Measurements from ENCODE around the gene IL20RB. TPM values are rescaled to one million over a fixed set of nuclear protein-coding genes. Genes with fewer than 3 reads are reported as not detected.

The IL20RB gene, protein sequence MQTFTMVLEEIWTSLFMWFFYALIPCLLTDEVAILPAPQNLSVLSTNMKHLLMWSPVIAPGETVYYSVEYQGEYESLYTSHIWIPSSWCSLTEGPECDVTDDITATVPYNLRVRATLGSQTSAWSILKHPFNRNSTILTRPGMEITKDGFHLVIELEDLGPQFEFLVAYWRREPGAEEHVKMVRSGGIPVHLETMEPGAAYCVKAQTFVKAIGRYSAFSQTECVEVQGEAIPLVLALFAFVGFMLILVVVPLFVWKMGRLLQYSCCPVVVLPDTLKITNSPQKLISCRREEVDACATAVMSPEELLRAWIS
- total RNA-seq (1 to 10 TPM in 1 of 2 donors, under 1 TPM in 1; 0.83 to 1.2 TPM), polyA plus RNA-seq (ENCODE audit: insufficient read length in 2 of 2) (under 1 TPM; 0.60 to 0.67 TPM)
- long read RNA-seq, donor 1, result 0 reads
- long read RNA-seq, donor 2, result 0 reads
- long read RNA-seq, donor 3, result 0 reads
- long read RNA-seq, donor 4, result 0 reads

DNA sequence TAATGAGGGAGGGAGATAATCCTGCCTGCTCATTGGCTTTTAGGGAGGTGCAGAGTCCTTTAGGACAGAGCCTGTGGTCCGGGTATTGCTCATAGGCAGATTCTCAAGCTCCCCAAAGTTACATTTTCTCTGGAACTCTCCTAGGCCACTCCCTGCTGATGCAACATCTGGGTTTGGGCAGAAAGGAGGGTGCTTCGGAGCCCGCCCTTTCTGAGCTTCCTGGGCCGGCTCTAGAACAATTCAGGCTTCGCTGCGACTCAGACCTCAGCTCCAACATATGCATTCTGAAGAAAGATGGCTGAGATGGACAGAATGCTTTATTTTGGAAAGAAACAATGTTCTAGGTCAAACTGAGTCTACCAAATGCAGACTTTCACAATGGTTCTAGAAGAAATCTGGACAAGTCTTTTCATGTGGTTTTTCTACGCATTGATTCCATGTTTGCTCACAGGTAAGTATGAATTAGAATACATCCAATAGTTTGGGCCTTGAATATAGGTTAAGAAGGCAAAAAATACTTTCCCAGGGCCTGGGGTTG lies at the start of gene IL20RB:
IL20RB (plus strand) TSS at position 233 of the 538 bp plus-strand sequence; CDS start at position 364, 131 bp downstream.
- Histone ChIP-seq H3K36me3 (ENCODE audit: control insufficient read depth, insufficient read depth, low read length) (no peaks in the 10 kb centered on the region), H3K9me3 (ENCODE audit: control insufficient read depth, insufficient read depth, low read length) (no peaks in the 10 kb centered on the region), H3K4me3 (ENCODE audit: low read depth, low read length) (no peak within 1 kb of the TSS), H3K27ac (ENCODE audit: low read depth, low read length) (no peak within 1 kb of the TSS), H3K4me1 (ENCODE audit: control insufficient read depth, insufficient read depth, low read length) (no peaks in the 10 kb centered on the region), H3K27me3 (ENCODE audit: control insufficient read depth, insufficient read depth, low read length) (no peaks in the 10 kb centered on the region)
- WGBS (ENCODE audit: insufficient coverage), result no CpG with 5 or more reads among the region's 7 CpGs
- no peak for DNase-seq (ENCODE audit: low read depth in 4 of 6, low spot score in 6 of 6)

DNA sequence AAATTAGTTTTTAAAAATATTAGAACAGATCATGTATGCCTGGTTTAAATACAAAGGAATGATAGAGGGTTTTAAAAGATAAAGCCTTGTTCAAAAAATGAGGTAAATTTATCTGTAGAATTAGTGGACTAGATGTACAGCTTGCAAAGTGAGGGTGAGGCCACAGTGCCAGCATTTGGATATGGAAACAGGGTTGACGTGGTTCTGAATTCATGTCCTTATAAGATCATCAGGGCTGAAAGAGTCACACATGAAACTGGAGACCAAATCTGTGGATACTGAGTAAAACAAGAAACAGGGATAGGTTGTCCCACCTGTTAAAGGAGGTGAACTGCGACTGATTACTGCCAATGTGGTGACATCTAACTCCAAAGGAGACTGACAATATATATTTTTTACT lies 49.5 kb upstream of the IL20RB start:
- peaks cover 2% of the 10 kb centered on the region for H3K4me1 ChIP-seq (ENCODE audit: control insufficient read depth, insufficient read depth, low read length)
- H3K36me3 ChIP-seq (ENCODE audit: control insufficient read depth, insufficient read depth, low read length), result no peaks in the 10 kb centered on the region
- no peaks in the 10 kb centered on the region for H3K27me3 ChIP-seq (ENCODE audit: control insufficient read depth, insufficient read depth, low read length)
- no peak overlapping the region for H3K4me3 ChIP-seq (ENCODE audit: low read depth, low read length)
- DNase-seq (ENCODE audit: low read depth in 4 of 6, low spot score in 6 of 6), result no peak
- peaks cover 5% of the 10 kb centered on the region for H3K9me3 ChIP-seq (ENCODE audit: control insufficient read depth, insufficient read depth, low read length)
- WGBS (ENCODE audit: insufficient coverage), result 100% methylated on average over 1 of the region's 2 CpGs
- no peak overlapping the region for H3K27ac ChIP-seq (ENCODE audit: low read depth, low read length)

DNA sequence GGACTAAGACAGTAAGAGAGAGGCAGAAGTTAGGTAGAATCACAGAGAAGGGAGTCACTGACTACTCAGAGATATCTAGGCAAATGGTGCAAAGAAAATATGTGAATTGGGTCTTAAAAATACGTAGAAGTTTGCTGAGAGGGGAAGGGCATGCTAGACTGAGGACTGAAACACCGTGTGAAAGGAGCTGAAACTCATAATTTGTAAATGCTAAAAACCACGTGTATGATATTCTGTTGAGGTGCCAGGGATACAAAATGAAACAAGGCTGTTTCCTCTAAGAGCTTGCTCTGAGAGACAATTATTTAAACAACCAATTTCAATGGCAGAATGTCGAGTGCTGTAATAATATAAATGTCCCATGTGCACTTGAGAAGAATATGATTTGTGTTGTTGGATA lies 48.6 kb upstream of the IL20RB start:
- peaks cover 5% of the 10 kb centered on the region for H3K9me3 ChIP-seq (ENCODE audit: control insufficient read depth, insufficient read depth, low read length)
- H3K27me3 ChIP-seq (ENCODE audit: control insufficient read depth, insufficient read depth, low read length), result no peaks in the 10 kb centered on the region
- DNase-seq (ENCODE audit: low read depth in 4 of 6, low spot score in 6 of 6), result no peak
- WGBS (ENCODE audit: insufficient coverage), result 94% methylated on average over 2 of the region's 4 CpGs
- no peaks in the 10 kb centered on the region for H3K36me3 ChIP-seq (ENCODE audit: control insufficient read depth, insufficient read depth, low read length)
- no peak overlapping the region for H3K4me3 ChIP-seq (ENCODE audit: low read depth, low read length)
- H3K27ac ChIP-seq (ENCODE audit: low read depth, low read length), result no peak overlapping the region
- peaks cover 2% of the 10 kb centered on the region for H3K4me1 ChIP-seq (ENCODE audit: control insufficient read depth, insufficient read depth, low read length)

DNA sequence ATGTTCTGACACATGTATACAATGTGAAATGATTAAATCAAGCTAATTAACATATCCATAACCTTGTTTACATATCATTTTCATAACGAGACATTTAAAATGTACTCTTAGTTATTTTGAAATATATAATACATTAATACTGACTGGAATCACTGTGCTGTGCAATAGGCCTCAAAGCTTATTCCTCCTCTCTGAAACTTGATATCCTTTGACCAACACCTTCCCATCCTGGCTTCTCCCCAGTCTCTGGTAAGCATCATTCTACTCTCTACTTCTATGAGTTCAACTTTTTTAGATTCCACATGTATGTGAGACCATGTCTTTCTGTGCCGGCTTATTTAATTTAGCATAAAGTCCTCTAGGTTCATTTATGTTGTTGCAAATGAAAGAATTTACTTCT lies 47.1 kb upstream of the IL20RB start:
- peaks cover 2% of the 10 kb centered on the region for H3K4me1 ChIP-seq (ENCODE audit: control insufficient read depth, insufficient read depth, low read length)
- no CpG with 5 or more reads among the region's 2 CpGs for WGBS (ENCODE audit: insufficient coverage)
- DNase-seq (ENCODE audit: low read depth in 4 of 6, low spot score in 6 of 6), result no peak
- no peak overlapping the region for H3K4me3 ChIP-seq (ENCODE audit: low read depth, low read length)
- H3K36me3 ChIP-seq (ENCODE audit: control insufficient read depth, insufficient read depth, low read length), result no peaks in the 10 kb centered on the region
- peaks cover 1% of the 10 kb centered on the region for H3K9me3 ChIP-seq (ENCODE audit: control insufficient read depth, insufficient read depth, low read length)
- no peaks in the 10 kb centered on the region for H3K27me3 ChIP-seq (ENCODE audit: control insufficient read depth, insufficient read depth, low read length)
- no peak overlapping the region for H3K27ac ChIP-seq (ENCODE audit: low read depth, low read length)

DNA sequence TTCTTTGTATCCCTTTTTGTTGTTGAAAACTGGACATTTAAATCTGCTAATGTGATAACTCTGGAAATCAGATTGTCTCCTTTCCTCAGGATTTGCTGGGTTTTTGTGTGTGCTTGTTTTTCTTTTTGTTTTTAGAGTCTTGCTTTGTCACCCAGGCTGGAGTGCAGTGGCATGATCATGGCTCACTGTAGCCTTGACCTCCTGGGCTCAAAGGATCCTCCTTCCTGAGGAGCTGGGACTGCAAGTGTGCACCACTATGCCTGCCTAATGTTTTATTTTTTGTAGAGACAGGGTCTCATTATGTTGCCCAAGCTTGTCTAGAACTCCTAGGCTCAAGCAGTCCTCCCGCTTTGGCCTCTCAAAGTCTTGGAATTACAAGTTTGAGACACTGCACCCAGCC lies 44.6 kb upstream of the IL20RB start:
- no peaks in the 10 kb centered on the region for H3K27me3 ChIP-seq (ENCODE audit: control insufficient read depth, insufficient read depth, low read length)
- WGBS (ENCODE audit: insufficient coverage), result no CpG with 5 or more reads among the region's 1 CpG
- H3K4me1 ChIP-seq (ENCODE audit: control insufficient read depth, insufficient read depth, low read length), result no peaks in the 10 kb centered on the region
- no peaks in the 10 kb centered on the region for H3K9me3 ChIP-seq (ENCODE audit: control insufficient read depth, insufficient read depth, low read length)
- no peak for DNase-seq (ENCODE audit: low read depth in 4 of 6, low spot score in 6 of 6)
- no peak overlapping the region for H3K4me3 ChIP-seq (ENCODE audit: low read depth, low read length)
- no peaks in the 10 kb centered on the region for H3K36me3 ChIP-seq (ENCODE audit: control insufficient read depth, insufficient read depth, low read length)
- H3K27ac ChIP-seq (ENCODE audit: low read depth, low read length), result no peak overlapping the region

DNA sequence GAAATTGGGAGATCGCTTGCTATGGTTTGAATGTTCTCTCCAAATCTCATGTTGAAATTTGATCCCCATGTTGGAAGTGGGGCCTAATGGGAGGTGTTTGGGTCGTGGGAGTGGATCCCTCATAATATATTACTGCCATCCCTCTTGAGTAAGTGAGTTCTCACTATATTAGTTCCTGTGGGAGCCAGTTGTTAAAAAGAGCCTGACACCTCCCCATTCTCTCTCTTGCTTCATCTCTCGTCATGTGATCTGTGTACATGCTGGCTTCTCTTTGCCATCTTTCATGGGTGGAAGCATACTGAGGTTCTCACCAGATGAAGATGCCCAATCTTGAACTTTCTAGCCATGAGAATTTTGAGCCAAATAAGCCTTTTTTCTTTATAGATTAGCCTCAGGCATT lies 43.0 kb upstream of the IL20RB start:
- Histone ChIP-seq H3K27me3 (ENCODE audit: control insufficient read depth, insufficient read depth, low read length) (no peaks in the 10 kb centered on the region), H3K4me3 (ENCODE audit: low read depth, low read length) (no peak overlapping the region), H3K27ac (ENCODE audit: low read depth, low read length) (no peak overlapping the region), H3K4me1 (ENCODE audit: control insufficient read depth, insufficient read depth, low read length) (no peaks in the 10 kb centered on the region), H3K9me3 (ENCODE audit: control insufficient read depth, insufficient read depth, low read length) (no peaks in the 10 kb centered on the region), H3K36me3 (ENCODE audit: control insufficient read depth, insufficient read depth, low read length) (no peaks in the 10 kb centered on the region)
- no peak for DNase-seq (ENCODE audit: low read depth in 4 of 6, low spot score in 6 of 6)
- whole genome bisulfite sequencing (ENCODE audit: insufficient coverage), result no CpG with 5 or more reads among the region's 3 CpGs

DNA sequence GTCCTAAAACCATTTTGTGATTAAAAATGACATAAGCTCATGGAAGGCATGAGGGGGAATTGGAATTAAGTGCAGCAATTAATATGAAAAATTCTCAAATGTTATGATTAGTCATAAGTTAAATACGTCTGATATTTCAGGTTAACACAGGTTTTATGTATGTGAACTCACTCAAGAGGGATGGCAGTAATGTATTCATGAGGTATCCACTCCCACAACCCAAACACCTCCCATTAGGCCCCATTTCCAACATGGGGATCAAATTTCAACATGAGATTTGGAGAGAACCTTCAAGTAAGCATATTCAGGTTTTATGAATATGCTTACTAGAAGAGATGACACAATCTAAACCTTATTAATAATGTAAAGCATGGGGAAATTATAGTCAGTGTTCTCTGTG lies 41.6 kb upstream of the IL20RB start:
- no peak overlapping the region for H3K27ac ChIP-seq (ENCODE audit: low read depth, low read length)

DNA sequence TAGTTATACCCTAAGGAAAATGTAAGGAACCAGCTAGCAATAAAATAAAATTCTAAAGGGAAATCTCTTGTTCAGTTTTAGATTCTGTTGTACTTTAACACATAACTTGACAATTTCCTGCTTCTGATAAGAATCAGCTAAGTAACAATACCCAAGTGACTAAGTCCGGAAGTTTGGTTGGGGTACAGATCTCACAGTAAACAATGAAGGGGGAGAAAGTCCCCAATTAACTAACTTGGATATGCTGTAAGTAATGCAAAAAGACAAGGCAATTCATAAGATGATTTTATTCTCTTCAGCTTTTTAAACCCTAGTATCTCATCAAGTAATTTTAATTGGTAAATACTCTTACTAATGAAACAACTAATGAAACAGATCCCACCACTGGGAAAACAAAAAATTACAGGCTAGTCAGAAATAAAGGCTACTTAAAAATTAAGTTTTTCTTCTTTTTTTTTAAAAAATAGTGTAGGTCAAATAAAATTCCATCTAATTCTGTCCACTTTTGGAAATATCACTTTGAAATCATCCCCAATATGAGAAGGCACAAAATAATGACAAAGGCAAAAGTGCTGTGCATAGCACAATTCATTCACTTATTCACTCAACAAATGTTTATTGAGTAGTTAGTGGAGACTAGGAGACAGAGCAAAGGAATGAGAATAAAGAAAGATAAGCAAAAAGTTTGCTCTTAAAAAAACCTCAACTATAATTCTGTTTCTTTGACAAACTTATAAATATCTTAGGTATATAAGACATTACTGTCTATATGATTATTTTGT lies 37.8 kb upstream of the IL20RB start:
- Histone ChIP-seq H3K9me3 (ENCODE audit: control insufficient read depth, insufficient read depth, low read length) (peaks cover 8% of the 10 kb centered on the region), H3K4me1 (ENCODE audit: control insufficient read depth, insufficient read depth, low read length) (no peaks in the 10 kb centered on the region), H3K36me3 (ENCODE audit: control insufficient read depth, insufficient read depth, low read length) (no peaks in the 10 kb centered on the region), H3K27ac (ENCODE audit: low read depth, low read length) (no peak overlapping the region), H3K27me3 (ENCODE audit: control insufficient read depth, insufficient read depth, low read length) (no peaks in the 10 kb centered on the region), H3K4me3 (ENCODE audit: low read depth, low read length) (no peak overlapping the region)
- no peak for DNase-seq (ENCODE audit: low read depth in 4 of 6, low spot score in 6 of 6)
- no CpG with 5 or more reads among the region's 1 CpG for WGBS (ENCODE audit: insufficient coverage)

More for the DNA sequence above, 41.6 kb upstream of the IL20RB start:
- WGBS (ENCODE audit: insufficient coverage), result no CpG with 5 or more reads among the region's 1 CpG
- H3K4me1 ChIP-seq (ENCODE audit: control insufficient read depth, insufficient read depth, low read length), result no peaks in the 10 kb centered on the region
- no peak overlapping the region for H3K4me3 ChIP-seq (ENCODE audit: low read depth, low read length)
- DNase-seq (ENCODE audit: low read depth in 4 of 6, low spot score in 6 of 6), result no peak
- H3K9me3 ChIP-seq (ENCODE audit: control insufficient read depth, insufficient read depth, low read length), result peaks cover 5% of the 10 kb centered on the region
- no peaks in the 10 kb centered on the region for H3K27me3 ChIP-seq (ENCODE audit: control insufficient read depth, insufficient read depth, low read length)
- no peaks in the 10 kb centered on the region for H3K36me3 ChIP-seq (ENCODE audit: control insufficient read depth, insufficient read depth, low read length)

DNA sequence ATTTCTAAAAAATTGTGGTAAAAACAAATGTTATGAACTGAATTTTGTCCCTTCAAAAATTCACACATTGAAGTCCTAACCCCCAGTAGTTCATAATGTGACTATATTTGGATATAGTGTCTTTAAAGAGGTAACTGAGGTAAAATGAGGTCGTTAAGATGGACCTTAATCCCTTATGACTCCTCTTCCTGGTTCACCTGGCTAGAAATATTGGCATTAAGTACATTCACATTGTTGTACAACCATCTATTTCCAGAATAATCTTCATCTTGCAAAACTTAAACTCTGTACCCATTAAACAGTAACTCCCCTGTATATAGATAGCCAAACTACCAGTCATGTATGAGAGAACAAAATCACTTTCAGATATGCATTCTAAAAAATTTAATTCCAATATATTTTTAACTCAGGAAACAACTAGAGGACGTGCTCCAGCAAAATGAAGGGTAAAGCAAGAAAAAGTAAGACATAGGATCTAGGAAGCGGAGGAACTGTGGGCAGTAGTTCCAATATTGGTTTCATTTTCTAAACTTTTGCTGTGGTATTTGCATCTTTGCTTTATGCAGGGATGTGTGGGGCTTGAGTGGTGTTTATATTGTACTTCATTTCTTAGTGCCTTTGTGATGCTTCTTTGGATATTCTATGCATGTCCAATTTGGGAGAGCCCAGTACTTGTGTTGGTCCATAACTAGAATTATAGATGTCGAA lies 36.7 kb upstream of the IL20RB start:
- H3K36me3 ChIP-seq (ENCODE audit: control insufficient read depth, insufficient read depth, low read length), result no peaks in the 10 kb centered on the region
- no peak overlapping the region for H3K4me3 ChIP-seq (ENCODE audit: low read depth, low read length)
- H3K9me3 ChIP-seq (ENCODE audit: control insufficient read depth, insufficient read depth, low read length), result peaks cover 8% of the 10 kb centered on the region
- H3K27ac ChIP-seq (ENCODE audit: low read depth, low read length), result no peak overlapping the region
- no peak for DNase-seq (ENCODE audit: low read depth in 4 of 6, low spot score in 6 of 6)
- no peaks in the 10 kb centered on the region for H3K4me1 ChIP-seq (ENCODE audit: control insufficient read depth, insufficient read depth, low read length)
- WGBS (ENCODE audit: insufficient coverage), result 96% methylated on average over 3 of the region's 4 CpGs
- H3K27me3 ChIP-seq (ENCODE audit: control insufficient read depth, insufficient read depth, low read length), result no peaks in the 10 kb centered on the region
